ENCODE data around the gene LRBA.

DNA sequence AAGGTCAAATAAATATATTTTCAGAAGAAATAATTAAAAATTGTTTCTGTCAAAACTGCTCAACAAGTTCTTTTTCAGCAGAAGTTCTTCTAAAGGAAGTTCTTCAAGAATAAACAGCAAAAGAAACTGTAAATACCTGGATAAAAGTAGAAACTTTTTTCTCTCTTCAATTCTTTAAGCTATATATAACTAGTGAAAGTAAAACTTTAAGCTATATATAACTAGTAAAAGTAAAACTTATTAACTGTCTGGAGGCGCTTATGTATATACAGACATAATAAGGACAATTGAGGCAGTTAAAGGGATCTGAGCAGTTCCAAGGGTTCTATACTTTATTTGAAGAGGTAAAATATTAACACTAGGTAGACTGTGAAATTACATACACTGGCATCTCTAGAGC is 126.9 kb downstream of the LRBA start:
- TF ChIP-seq, protein P1, sequence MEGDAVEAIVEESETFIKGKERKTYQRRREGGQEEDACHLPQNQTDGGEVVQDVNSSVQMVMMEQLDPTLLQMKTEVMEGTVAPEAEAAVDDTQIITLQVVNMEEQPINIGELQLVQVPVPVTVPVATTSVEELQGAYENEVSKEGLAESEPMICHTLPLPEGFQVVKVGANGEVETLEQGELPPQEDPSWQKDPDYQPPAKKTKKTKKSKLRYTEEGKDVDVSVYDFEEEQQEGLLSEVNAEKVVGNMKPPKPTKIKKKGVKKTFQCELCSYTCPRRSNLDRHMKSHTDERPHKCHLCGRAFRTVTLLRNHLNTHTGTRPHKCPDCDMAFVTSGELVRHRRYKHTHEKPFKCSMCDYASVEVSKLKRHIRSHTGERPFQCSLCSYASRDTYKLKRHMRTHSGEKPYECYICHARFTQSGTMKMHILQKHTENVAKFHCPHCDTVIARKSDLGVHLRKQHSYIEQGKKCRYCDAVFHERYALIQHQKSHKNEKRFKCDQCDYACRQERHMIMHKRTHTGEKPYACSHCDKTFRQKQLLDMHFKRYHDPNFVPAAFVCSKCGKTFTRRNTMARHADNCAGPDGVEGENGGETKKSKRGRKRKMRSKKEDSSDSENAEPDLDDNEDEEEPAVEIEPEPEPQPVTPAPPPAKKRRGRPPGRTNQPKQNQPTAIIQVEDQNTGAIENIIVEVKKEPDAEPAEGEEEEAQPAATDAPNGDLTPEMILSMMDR (IDR thresholded peaks at IDR 0.05), result no peak
- no peak for TF ChIP-seq POLR2AphosphoS5 (IDR thresholded peaks at IDR 0.05)

Data from breast epithelium (tissue), 3 donors.